Measurements from ENCODE around the gene PRSS57.
"Not testable (repeated sequence)": the region's sequence is repeated elsewhere in the genome, so short reads cannot be mapped to it uniquely, and the experiment has no call there.

PRSS57 gene

GRCh38 chr19:722553-723101 lies 27.4 kb upstream of the PRSS57 start:
- DNase-seq: no peak

- no peak for DNase-seq
Measured at GRCh38 chr19:720345-721160, 25.3 kb upstream of the PRSS57 start.

- DNase-seq: no peak
Measured at GRCh38 chr19:719636-720344, 24.5 kb upstream of the PRSS57 start.

DNA sequence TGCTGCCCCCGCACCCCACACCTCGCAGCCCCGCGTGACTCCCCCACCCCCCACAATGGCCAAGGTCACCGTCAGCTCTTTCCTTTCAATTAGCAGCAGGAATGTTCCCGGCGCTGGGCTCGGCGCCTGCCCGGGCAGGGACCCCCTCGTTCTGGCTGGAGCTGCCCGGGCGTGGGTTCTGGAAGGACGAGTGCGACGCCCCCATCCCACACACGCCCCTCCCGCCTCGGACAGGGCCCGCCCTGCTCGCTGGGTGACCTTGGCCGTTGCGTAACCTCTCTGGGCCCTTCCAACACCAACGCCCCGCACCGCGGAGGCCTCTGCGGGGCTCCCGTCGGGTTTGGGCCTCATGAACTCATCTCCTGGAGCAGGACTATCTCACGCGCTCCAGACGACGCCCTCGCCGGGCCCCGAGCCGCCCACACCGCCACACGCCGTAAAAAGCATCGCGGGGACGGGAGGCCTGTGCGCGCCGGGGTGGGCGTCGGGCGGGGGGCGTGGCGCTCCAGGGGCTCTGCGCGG lies 23.8 kb upstream of the PRSS57 start:
- DNase-seq: no peak

DNA sequence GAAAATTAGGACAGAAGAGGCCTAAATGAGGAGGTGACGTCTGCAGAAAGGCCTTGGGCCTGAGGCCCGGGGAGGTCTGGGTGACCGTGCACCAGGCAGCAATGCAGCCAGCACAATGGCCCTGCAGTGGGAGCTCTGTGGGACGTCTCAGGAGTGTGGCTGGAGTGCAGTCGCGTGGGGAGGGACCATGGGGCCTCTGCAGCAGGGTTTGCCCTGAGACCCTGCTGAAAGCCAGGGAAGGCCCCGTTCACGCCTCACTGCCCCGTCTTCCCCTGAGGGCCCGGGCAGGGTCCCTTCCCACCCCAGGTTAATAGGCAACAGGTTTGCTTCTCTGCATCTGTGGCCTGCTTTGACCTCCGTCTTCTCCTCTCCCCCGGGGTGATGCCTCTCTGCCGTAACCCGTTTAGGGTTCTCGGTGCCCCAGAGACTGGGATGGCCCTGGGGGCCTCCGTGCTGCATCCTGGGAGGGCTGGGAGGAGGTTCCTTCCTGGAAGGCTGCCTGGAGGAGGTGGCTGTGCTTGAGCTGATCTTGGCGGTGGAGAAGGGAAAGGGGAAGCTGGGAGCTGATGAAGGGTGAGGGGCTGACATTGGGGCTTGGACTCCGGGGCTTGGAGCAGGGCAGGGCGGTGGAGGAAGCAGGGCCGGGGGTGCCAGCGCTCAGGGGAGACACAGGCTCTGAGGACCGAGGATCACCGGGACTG lies 23.1 kb upstream of the PRSS57 start:
- no peak for DNase-seq

DNA sequence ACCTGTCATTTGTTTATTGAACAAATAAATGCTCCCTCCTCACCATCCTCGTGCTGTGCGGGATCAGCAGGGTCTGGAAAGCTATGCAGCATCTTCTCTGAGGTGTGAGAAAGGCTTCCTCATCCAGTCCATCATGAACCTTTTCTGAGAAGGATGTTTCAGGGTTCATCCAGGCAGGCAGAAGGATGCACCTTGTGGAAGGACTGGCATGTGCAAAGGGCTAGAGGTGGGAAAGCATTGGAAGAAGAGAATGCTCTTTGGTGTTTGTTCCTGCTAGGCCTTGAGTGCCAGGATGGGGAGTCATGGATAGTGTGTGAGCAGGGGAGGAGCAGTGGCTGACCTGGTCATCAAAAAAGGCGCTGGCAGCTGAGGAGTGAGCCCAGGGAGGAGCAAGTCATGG lies 20.1 kb upstream of the PRSS57 start:
- DNase-seq: no peak

- DNase-seq: no peak
Measured at GRCh38 chr19:711254-711653, 16.0 kb upstream of the PRSS57 start.

GRCh38 chr19:710767-711166 lies 15.5 kb upstream of the PRSS57 start:
- no peak for DNase-seq

DNA sequence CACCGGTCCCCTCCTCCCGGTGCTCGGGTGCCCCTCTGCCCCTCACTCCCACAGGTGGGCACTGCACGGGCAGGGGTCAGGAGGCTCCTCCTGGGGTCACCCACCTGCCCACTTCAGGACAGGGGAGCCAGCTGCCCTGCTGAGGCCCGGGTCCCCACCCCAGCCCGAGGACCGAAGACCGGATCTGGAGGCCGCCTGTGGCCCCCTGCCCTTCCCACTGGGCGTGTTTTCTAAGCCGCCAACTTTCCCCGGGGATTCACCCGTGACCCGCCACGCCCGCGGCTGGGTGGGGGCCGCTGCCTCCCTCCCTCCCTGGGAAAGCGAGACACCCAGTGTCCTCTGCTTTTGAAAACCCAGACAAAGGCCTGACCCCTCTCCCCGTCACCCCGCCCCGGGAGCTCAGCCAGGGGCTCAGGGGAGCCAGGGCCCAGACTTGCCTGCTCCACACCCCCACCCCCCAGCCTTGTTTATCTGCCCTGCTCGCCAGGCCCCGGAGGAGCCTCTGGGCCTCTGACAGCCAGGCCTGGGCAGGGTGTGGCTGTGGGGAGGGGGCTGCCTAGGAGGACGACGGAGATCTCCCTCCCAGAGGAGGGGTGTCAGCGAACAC lies 14.8 kb upstream of the PRSS57 start:
- DNase-seq: no peak

- no peak for DNase-seq
Measured at GRCh38 chr19:709196-709964, 14.1 kb upstream of the PRSS57 start.

GRCh38 chr19:708154-709143 lies 13.2 kb upstream of the PRSS57 start, which contains the start of gene PALM:
PALM (plus strand) TSS chr19:708935; CDS start chr19:709147, 212 bp downstream.
- DNase-seq: no peak

- no peak for DNase-seq
Measured at GRCh38 chr19:704447-704741, 9.1 kb upstream of the PRSS57 start.

DNA sequence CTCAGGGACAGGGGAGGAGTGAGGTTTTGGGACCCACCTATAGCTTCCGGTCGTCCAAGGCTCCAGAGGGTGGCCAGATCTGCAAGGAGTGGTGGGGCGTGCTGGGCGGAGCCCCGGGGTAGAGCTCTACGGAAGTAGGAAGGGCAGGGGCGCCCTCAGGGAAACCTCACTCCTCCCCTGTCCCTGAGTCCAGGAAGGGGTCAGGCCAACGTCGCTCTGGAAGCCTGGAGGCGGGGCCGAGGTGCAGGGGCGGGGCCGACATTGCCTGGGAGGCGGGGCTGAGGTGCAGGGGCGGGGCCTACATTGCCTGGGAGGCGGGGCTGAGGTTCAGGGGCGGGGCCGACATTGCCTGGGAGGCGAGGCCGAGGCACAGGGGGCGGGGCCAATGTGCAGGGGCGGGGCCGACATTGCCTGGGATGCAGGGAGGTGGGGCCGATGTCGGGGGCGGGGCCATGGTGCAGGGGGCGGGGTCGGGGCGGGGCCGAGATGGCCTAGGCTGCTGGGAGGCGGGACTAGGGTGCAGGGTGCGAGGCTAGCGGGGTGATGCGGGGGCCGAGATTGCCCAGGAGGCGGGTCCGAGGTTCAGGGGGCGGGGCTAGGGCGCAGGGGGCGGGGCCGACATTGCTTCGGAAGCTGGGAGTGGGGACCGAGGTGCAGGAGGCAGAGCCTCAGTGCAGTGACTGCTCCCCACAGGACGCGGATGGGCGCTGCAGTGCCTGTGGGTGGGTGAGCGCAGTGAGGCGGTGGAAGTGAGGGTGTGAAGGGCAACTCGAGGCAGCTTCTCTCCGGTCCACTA lies 8.6 kb upstream of the PRSS57 start:
- DNase-seq: peak; percentile 36

DNA sequence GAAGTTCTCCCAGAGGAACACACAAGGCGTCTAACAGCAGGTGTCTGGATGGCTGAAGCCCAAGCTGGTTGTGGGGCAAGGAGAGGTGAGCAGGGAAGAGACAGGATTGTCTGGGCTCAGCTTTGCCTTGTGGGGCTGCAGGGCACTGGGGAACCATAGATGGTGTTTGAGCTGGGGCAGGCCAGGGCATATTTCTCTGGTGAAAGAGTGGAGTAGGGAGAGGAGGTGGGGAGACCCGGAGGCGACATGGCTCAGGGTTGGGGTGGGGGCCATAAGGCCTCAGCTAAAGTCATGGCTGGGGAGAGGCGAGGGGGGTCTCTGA lies 8.0 kb upstream of the PRSS57 start:
- DNase-seq: no peak

GRCh38 chr19:702847-703246 lies 7.6 kb upstream of the PRSS57 start:
- DNase-seq: not testable (repeated sequence)

- DNase-seq: not testable (repeated sequence)
Measured at GRCh38 chr19:699885-700284, 4.6 kb upstream of the PRSS57 start.

DNA sequence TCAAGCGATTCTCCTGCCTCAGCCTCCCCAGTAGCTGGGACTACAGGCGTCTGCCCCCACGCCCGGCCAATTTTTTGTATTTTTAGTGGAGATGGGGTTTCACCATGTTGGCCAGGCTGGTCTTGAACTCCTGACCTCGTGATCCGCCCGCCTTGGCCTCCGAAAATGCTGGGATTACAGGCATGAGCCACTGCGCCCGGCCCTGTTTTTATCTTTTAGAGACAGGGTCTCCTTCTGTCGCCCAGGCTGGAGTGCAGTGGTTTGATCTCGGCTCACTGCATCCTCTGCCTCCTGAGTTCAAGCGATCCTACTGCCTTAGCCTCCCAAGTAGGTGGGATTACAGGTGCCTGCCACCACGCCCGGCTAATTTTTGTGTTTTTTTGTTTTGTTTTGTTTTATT lies 3.3 kb upstream of the PRSS57 start:
- DNase-seq: not testable (repeated sequence)

GRCh38 chr19:694481-695351 lies 536 bp downstream of the PRSS57 start:
- no peak for DNase-seq

DNA sequence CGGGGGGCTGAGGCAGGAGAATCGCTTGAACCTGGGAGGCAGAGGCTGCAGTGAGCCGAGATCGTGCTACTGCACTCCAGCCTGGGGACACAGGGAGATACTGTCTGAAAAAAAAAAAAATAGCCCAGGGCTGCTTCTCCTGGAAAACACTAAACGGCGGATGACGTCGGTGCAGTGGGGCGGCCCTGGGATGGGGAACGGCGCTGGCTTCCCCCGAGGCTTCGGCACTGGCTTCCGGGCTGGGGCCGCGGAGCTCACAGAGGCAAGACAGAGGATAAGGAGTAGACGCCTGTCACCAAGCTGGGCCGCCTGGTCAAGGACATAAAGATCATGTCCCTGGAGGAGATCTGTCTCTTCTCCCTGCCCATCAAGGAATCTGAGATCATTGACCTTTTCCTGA lies 5.0 kb downstream of the PRSS57 start:
- DNase-seq: no peak

Data from NK-92 treated with Interleukin-12 subunit alpha and Interleukin-12 subunit beta, amount 100 ng/mL, for 24 hours (cell line).